HepG2 (cell line): Measurements from ENCODE around the gene DGUOK. TPM values are rescaled to one million over a fixed set of nuclear protein-coding genes. Genes with fewer than 3 reads are reported as not detected.

Source experiments
- ATAC-seq: fragments of 200-7000 bp; cut with Tn5 transposase; 3 replicates; pipeline ENCODE4 v1.9.1; 2020; ENCODE audit warnings: mild to moderate bottlenecking, moderate library complexity
- BruUV-seq: library from RNA; stranded (reverse); fragments of 400-500 nt; replicated peaks from 2 replicates; lab custom pipeline; 2021; lab: Mats Ljungman, UMichigan
- CTCF ChIA-PET: fragments of 300-600 bp; formaldehyde crosslinking; extraction: SDS; loops from one replicate; lab custom pipeline; 2021; ENCODE audit warnings: low total read pairs, inconsistent platforms, low intra/inter-chr PET ratio; lab: Yijun Ruan, JAX
- POLR2A ChIA-PET: fragments of 350-600 bp; sonication (Branson Sonifier 250); formaldehyde crosslinking; loops from one replicate; lab custom pipeline; 2020; ENCODE audit warnings: antibody characterized with exemption, inconsistent platforms; lab: Yijun Ruan, JAX
- DNase-seq: peaks from one replicate; pipeline ENCODE4 v3.0.0-alpha.2; 2015; ENCODE audit warnings: low spot score
- FAIRE-seq: peaks from 3 replicates; lab custom pipeline; 2011; peaks lifted over from hg19 to GRCh38; lab: Jason Lieb, UNC
- H2AFZ ChIP-seq: one replicate; pipeline ENCODE4 v1.6.1; 2011; ENCODE audit warnings: low read length, inconsistent platforms
- H3K27ac ChIP-seq: fragments of 300-600 bp; 3 replicates; pipeline ENCODE4 v1.8.0; 2011; ENCODE audit warnings: mixed run types, mild to moderate bottlenecking, mixed read lengths, low read length, inconsistent platforms; ENCODE audit not compliant: insufficient read depth; ENCODE audit errors: extremely low read length
- H3K27me3 ChIP-seq, 2 experiments: fragments of 200-600 bp in 1 of 2; 2 replicates in 1 of 2; 3 replicates in 1 of 2; pipeline versions ENCODE4 v1.6.0 to v1.8.0; 2011; ENCODE audit warnings: low read length in 2 of 2, mild to moderate bottlenecking in 2 of 2, moderate library complexity in 2 of 2, inconsistent platforms in 1 of 2; ENCODE audit not compliant: insufficient read depth in 2 of 2, control insufficient read depth in 1 of 2
- H3K36me3 ChIP-seq, 2 experiments: fragments of 200-600 bp in 1 of 2; replicated peaks in 1 of 2; 2 replicates in 1 of 2; 3 replicates in 1 of 2; pipeline versions ENCODE4 v1.5.1 to v1.8.0; 2011; ENCODE audit warnings: low read length in 2 of 2, inconsistent platforms in 1 of 2; ENCODE audit not compliant: insufficient read depth in 2 of 2, control insufficient read depth in 1 of 2
- H3K4me1 ChIP-seq: 2 replicates; pipeline ENCODE4 v1.5.1; 2012; ENCODE audit warnings: low read length, inconsistent platforms; ENCODE audit not compliant: insufficient read depth
- H3K4me2 ChIP-seq: 2 replicates; pipeline ENCODE4 v1.6.0; 2011; ENCODE audit warnings: low read depth, low read length, inconsistent platforms
- H3K4me3 ChIP-seq, 3 experiments: fragments of 200-600 bp in 1 of 3; sonication (generic), shearing (Covaris generic) in 1 of 3; replicated peaks in 1 of 3; 2 replicates each; pipeline ENCODE4 v1.5.1; 2011 to 2016; ENCODE audit warnings: low read length in 3 of 3, inconsistent platforms in 2 of 3, low read depth in 2 of 3, mild to moderate bottlenecking in 2 of 3, control low read depth in 1 of 3, mixed read lengths in 1 of 3; ENCODE audit not compliant: insufficient read depth in 1 of 3
- H3K79me2 ChIP-seq: one replicate; pipeline ENCODE4 v1.6.1; 2011; ENCODE audit warnings: low read length, inconsistent platforms; ENCODE audit not compliant: insufficient read depth
- H3K9ac ChIP-seq: 2 replicates; pipeline ENCODE4 v1.6.0; 2011; ENCODE audit warnings: mild to moderate bottlenecking, low read depth, low read length, inconsistent platforms; ENCODE audit not compliant: insufficient read depth
- H3K9me3 ChIP-seq: 2 replicates; pipeline ENCODE4 v1.5.1; 2012; ENCODE audit warnings: mild to moderate bottlenecking, low read length
- H4K20me1 ChIP-seq: 2 replicates; pipeline ENCODE4 v1.6.0; 2011; ENCODE audit warnings: inconsistent platforms, mild to moderate bottlenecking, low read length, moderate library complexity; ENCODE audit not compliant: insufficient read depth
- AKAP8 ChIP-seq: sonication (generic); formaldehyde crosslinking; IDR thresholded peaks from 2 replicates; pipeline ENCODE4 v1.5.1; 2020; ENCODE audit warnings: mild to moderate bottlenecking, missing genetic modification reagents
- CCDC6 ChIP-seq: sonication (generic); formaldehyde crosslinking; IDR thresholded peaks from 2 replicates; pipeline ENCODE4 v1.8.1; 2022; ENCODE audit warnings: mild to moderate bottlenecking, missing genetic modification reagents, moderate library complexity
- FIP1L1 ChIP-seq: fragments of 200-400 bp; formaldehyde crosslinking; IDR thresholded peaks from 2 replicates; pipeline ENCODE4 v1.6.1; 2018; ENCODE audit warnings: low read depth, mild to moderate bottlenecking, low read length, moderate library complexity, borderline replicate concordance; ENCODE audit not compliant: insufficient read depth
- HHEX ChIP-seq: IDR thresholded peaks from 2 replicates; pipeline ENCODE4 v1.6.1; 2016; ENCODE audit warnings: control low read depth
- HOXD1 ChIP-seq: sonication (generic); formaldehyde crosslinking; IDR thresholded peaks from 2 replicates; pipeline ENCODE4 v1.5.0; 2020; ENCODE audit warnings: missing genetic modification reagents
- POLR2A ChIP-seq, 2 experiments: IDR thresholded peaks; 2 replicates each; pipeline ENCODE4 v1.6.1; 2011; ENCODE audit warnings: low read depth in 2 of 2, low read length in 2 of 2, mild to moderate bottlenecking in 1 of 2, moderate library complexity in 1 of 2; ENCODE audit not compliant: insufficient read depth in 1 of 2
- SAP130 ChIP-seq: IDR thresholded peaks from 2 replicates; pipeline ENCODE4 v1.6.1; 2016; ENCODE audit warnings: low read depth
- THAP7 ChIP-seq: sonication (generic); formaldehyde crosslinking; IDR thresholded peaks from 2 replicates; pipeline ENCODE4 v1.8.1; 2023; ENCODE audit warnings: mild to moderate bottlenecking, missing genetic modification reagents
- ZBTB3 ChIP-seq: sonication (generic); formaldehyde crosslinking; IDR thresholded peaks from 2 replicates; pipeline ENCODE4 v1.4.0; 2020; ENCODE audit warnings: low read depth, mild to moderate bottlenecking, moderate library complexity, missing genetic modification reagents, borderline replicate concordance
- ZFP37 ChIP-seq: sonication (generic); formaldehyde crosslinking; IDR thresholded peaks from 2 replicates; pipeline ENCODE4 v1.4.0; 2020; ENCODE audit warnings: missing genetic modification reagents, borderline replicate concordance
- ZFP91 ChIP-seq: sonication (generic); formaldehyde crosslinking; IDR thresholded peaks from 2 replicates; pipeline ENCODE4 v1.9.0; 2022; ENCODE audit warnings: missing genetic modification reagents, mild to moderate bottlenecking, borderline replicate concordance
- ZNF501 ChIP-seq: sonication (generic); formaldehyde crosslinking; IDR thresholded peaks from 2 replicates; pipeline ENCODE4 v1.5.1; 2020; ENCODE audit warnings: mild to moderate bottlenecking, moderate library complexity, missing genetic modification reagents
- ZNF512B ChIP-seq: sonication (generic); formaldehyde crosslinking; IDR thresholded peaks from 2 replicates; pipeline ENCODE4 v1.5.1; 2020; ENCODE audit warnings: missing genetic modification reagents, mild to moderate bottlenecking, borderline replicate concordance
- ZNF547 ChIP-seq: sonication (generic); formaldehyde crosslinking; IDR thresholded peaks from 2 replicates; pipeline ENCODE4 v1.5.1; 2020; ENCODE audit warnings: mild to moderate bottlenecking, missing genetic modification reagents
- ZNF746 ChIP-seq: sonication (generic); formaldehyde crosslinking; IDR thresholded peaks from 2 replicates; pipeline ENCODE4 v1.8.0; 2022; ENCODE audit warnings: mild to moderate bottlenecking, missing genetic modification reagents
- WGBS: methylation state at CpG from one replicate; pipeline ENCODE4 v1.1.6; 2017; ENCODE audit warnings: low lambda C conversion rate; 5-methylcytosine and 5-hydroxymethylcytosine counted together
- in situ Hi-C: cut with HindIII; loops from 2 replicates; pipeline ENCODE4 v1.10.0; 2017; ENCODE audit warnings: low pct_unique_long_range_greater_than_20kb; ENCODE audit not compliant: extremely low pct_ligation_motif_present
- intact Hi-C: fragments of 100-400 bp; cut with micrococcal nuclease; formaldehyde crosslinking; loops from one replicate; pipeline ENCODE4 v1.10.0; 2022; ENCODE audit not compliant: unreplicated experiment
- polyA plus RNA-seq, 8 experiments: library from polyadenylated mRNA; depleted of rRNA in 3 of 8; stranded (reverse) in 7 of 8; unstranded in 1 of 8; fragments of >200 nt; fragmentation: Illumina TruSeq in 4 of 8; extraction: Trizol in 4 of 8; gene quantifications; 2 replicates each; pipeline versions ENCODE4 v1.2.1 to v1.2.3, GENCODE V29; 2011 to 2016; ENCODE audit warnings: low read depth in 4 of 8, missing spikeins in 1 of 8, mixed read lengths in 1 of 8; ENCODE audit not compliant: insufficient read depth in 1 of 8
- total RNA-seq, 5 experiments: library from RNA; depleted of rRNA; stranded (reverse); fragments of >200 nt; fragmentation: Illumina TruSeq; extraction: Trizol; gene quantifications; 2 replicates each; pipeline ENCODE4 v1.2.3, GENCODE V29; 2016; ENCODE audit warnings: low read depth in 1 of 5

The DGUOK gene
- total and polyA plus RNA-seq, 2 of the 13 experiments (the other 11 are each of a cell fraction or from before 2014, with no cell fraction given): 105 to 137 TPM

- 0 out of 2 replicates have a peak, but pooled peaks have one; percentile 1 for TF ChIP-seq ZFP91 (CRISPR knock-in tag)
- TF ChIP-seq POLR2A (IDR thresholded peaks at IDR 0.05; ENCODE audit: insufficient read depth in 1 of 2, low read depth in 2 of 2, low read length in 2 of 2): peak in 1 of 2 experiments; percentile 41; a peak in 1 of 4 replicates
- peak; percentile 77 for TF ChIP-seq AKAP8 (CRISPR knock-in tag)
Observed at GRCh38 chr2:73982140-73982617, 55.5 kb downstream of the DGUOK start (continued).

GRCh38 chr2:73983322-73984202, 56.9 kb downstream of the DGUOK start:
- Histone ChIP-seq H3K9me3 (no peaks in the 10 kb centered on the region), H3K4me3 (peak overlapping the region; percentile 58 to 80 (median 74)), H3K4me2 (peak overlapping the region; percentile 97), H3K36me3 (peaks cover 0 to 4% of the 10 kb centered on the region in 2 experiments; a peak in 1 of 5 replicates), H3K79me2 (peaks cover 30% of the 10 kb centered on the region), H3K27me3 (peaks cover 0 to 39% of the 10 kb centered on the region in 2 experiments; a peak in 2 of 5 replicates), H4K20me1 (peaks cover 7% of the 10 kb centered on the region; the same call in 1 of the 2 replicates), H3K9ac (peak overlapping the region; percentile 79), H2AFZ (no peak overlapping the region), H3K27ac (peak overlapping the region; percentile 80), H3K4me1 (peaks cover 78% of the 10 kb centered on the region)
- DNase-seq (peak; percentile 63), ATAC-seq (peak; percentile 57), FAIRE-seq (peak; percentile 82)
- ChIA-PET CTCF (no interaction called here), POLR2A (interaction anchor here (0.9 to 1.0 kb wide), 2 partner anchors 141 to 155 kb away, joined by 3 read pairs; partner anchors contain the start of gene STAMBP)
- intact Hi-C loops: loop anchor here (5.0 kb wide), 2 partner anchors 56 to 101 kb away; partner anchors contain the start of gene DGUOK
- WGBS: 2% methylated on average over 29 of the region's 35 CpGs
- BruUV-seq: TSS peak; percentile 70
- in situ Hi-C loops: no loop called here
- TF ChIP-seq ZNF501 (CRISPR knock-in tag) (peak; percentile 90), ZFP37 (CRISPR knock-in tag) (no peak), ZNF547 (CRISPR knock-in tag) (0 out of 2 replicates have a peak, but pooled peaks have one; percentile 10), HOXD1 (CRISPR knock-in tag) (no peak), THAP7 (CRISPR knock-in tag) (0 out of 2 replicates have a peak, but pooled peaks have one; percentile 51), FIP1L1 (peak; percentile 43; the same call in 1 of the 2 replicates), ZNF746 (CRISPR knock-in tag) (no peak; the same call in 1 of the 2 replicates), SAP130 (CRISPR knock-in tag) (peak; percentile 55), ZNF512B (CRISPR knock-in tag) (0 out of 2 replicates have a peak, but pooled peaks have one; percentile 86), CCDC6 (CRISPR knock-in tag) (peak; percentile 31; the same call in 1 of the 2 replicates), ZBTB3 (CRISPR knock-in tag) (peak; percentile 30; the same call in 1 of the 2 replicates), HHEX (CRISPR knock-in tag) (0 out of 2 replicates have a peak, but pooled peaks have one; percentile 33)
